Measurements from ENCODE around the gene SLC17A2.

Gene SLC17A2

DNA sequence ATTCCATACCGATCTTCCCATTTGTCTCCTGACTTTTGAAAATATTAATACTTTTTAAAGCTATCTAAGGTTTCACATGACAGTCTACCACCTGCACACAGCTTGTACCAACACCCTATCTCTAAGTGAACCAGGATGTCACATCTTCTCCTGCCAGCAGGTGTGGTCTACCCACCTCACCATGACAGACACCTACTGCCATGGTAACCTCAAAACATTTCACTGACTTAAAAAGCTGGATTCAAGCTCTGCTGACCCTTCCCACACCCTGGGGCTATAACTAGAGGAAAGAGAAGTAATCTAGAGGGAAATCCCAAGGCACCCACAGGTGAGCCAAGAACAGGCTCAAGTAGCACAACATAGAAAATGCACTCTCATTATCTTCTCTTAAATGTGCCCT, 57.7 kb downstream of the SLC17A2 start:
- TF ChIP-seq CTCF (IDR thresholded peaks at IDR 0.05) (no peak), ZFX (IDR thresholded peaks at IDR 0.05; ENCODE audit: borderline replicate concordance) (no peak)
- H3K27ac ChIP-seq, result no peak overlapping the region

- TF ChIP-seq CTCF (IDR thresholded peaks at IDR 0.05) (no peak), ZFX (IDR thresholded peaks at IDR 0.05; ENCODE audit: borderline replicate concordance) (no peak)
- no peak overlapping the region for H3K27ac ChIP-seq
Observed at GRCh38 chr6:25869840-25870239, 60.7 kb downstream of the SLC17A2 start.

GRCh38 chr6:25868436-25869183, 61.9 kb downstream of the SLC17A2 start:
- TF ChIP-seq ZFX (IDR thresholded peaks at IDR 0.05; ENCODE audit: borderline replicate concordance) (no peak), CTCF (IDR thresholded peaks at IDR 0.05) (no peak)
- H3K27ac ChIP-seq, result no peak overlapping the region

GRCh38 chr6:25866011-25866410, 64.5 kb downstream of the SLC17A2 start:
- H3K27ac ChIP-seq, result no peak overlapping the region
- TF ChIP-seq CTCF (IDR thresholded peaks at IDR 0.05), result no peak

DNA sequence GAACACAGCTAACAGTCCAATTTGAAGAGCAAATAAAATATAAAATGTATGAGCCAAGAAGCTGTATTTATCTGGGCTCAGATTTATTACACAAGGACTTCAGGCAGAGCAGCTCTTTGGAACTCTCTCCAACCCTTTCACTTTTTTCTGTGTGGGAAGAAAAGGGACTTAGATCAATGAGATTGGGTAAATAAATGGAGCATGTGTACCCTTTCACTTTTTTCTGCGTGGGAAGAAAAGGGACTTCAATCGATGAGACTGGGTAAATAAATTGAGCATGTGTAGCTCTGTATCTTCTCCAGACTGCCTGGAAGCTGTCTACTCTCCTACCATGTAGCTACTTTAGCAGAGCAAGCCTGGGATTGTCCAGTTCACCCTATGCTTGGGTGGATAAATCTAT, 67.1 kb downstream of the SLC17A2 start:
- TF ChIP-seq ZFX (IDR thresholded peaks at IDR 0.05; ENCODE audit: borderline replicate concordance) (no peak), CTCF (IDR thresholded peaks at IDR 0.05) (no peak)
- no peak overlapping the region for H3K27ac ChIP-seq
